HuH-7.5 (cell line): ENCODE measurements around the gene DCAF5.

Source experiments
- DNase-seq: peaks from one replicate; pipeline ENCODE4 v3.0.0; 2011; ENCODE audit warnings: low spot score

DCAF5 gene

GRCh38 chr14:69003626-69004025 lies 149.3 kb downstream of the DCAF5 start:
- DNase-seq = no peak

- DNase-seq = peak; percentile 57
These were observed 150.8 kb downstream of the DCAF5 start for GRCh38 chr14:69002069-69002468.

GRCh38 chr14:69001375-69001774 lies 151.5 kb downstream of the DCAF5 start:
- no peak for DNase-seq
